MCF 10A (cell line): ENCODE measurements around the gene PAX2. TPM values are rescaled to one million over a fixed set of nuclear protein-coding genes. Genes with fewer than 3 reads are reported as not detected.

Experiments
- BruUV-seq: library from RNA; stranded (reverse); fragments of 400-500 nt; replicated peaks from 2 replicates; lab custom pipeline; 2021; lab: Mats Ljungman, UMichigan
- CTCF ChIA-PET: fragments of 300-600 bp; sonication (Branson Sonifier 250); formaldehyde crosslinking; extraction: SDS; loops from one replicate; lab custom pipeline; 2021; ENCODE audit warnings: antibody characterized with exemption, inconsistent platforms; lab: Yijun Ruan, JAX
- POLR2A ChIA-PET: fragments of 300-600, 350-650 bp; sonication (Branson Sonifier 250); formaldehyde crosslinking; extraction: SDS; loops from one replicate; lab custom pipeline; 2020; ENCODE audit warnings: antibody characterized with exemption, inconsistent platforms; lab: Yijun Ruan, JAX
- DNase-seq: peaks from one replicate; pipeline ENCODE4 v3.0.0-alpha.2; 2018; ENCODE audit not compliant: unreplicated experiment
- H3K27ac Mint-ChIP-seq: one replicate; pipeline ENCODE4 v1.8.0; 2022; ENCODE audit warnings: mild to moderate bottlenecking, low read depth, mixed read lengths; ENCODE audit not compliant: unreplicated experiment
- H3K27me3 Mint-ChIP-seq: one replicate; pipeline ENCODE4 v1.8.0; 2022; ENCODE audit warnings: mixed read lengths; ENCODE audit not compliant: insufficient read depth, unreplicated experiment
- H3K36me3 Mint-ChIP-seq: one replicate; pipeline ENCODE4 v1.8.0; 2022; ENCODE audit warnings: mild to moderate bottlenecking, moderate library complexity, mixed read lengths; ENCODE audit not compliant: insufficient read depth, unreplicated experiment
- H3K4me1 Mint-ChIP-seq: one replicate; pipeline ENCODE4 v1.8.0; 2022; ENCODE audit warnings: mixed read lengths; ENCODE audit not compliant: insufficient read depth, unreplicated experiment
- H3K4me3 Mint-ChIP-seq: one replicate; pipeline ENCODE4 v1.8.0; 2022; ENCODE audit warnings: mild to moderate bottlenecking, moderate library complexity, mixed read lengths; ENCODE audit not compliant: unreplicated experiment
- H3K9me3 Mint-ChIP-seq: one replicate; pipeline ENCODE4 v1.8.0; 2022; ENCODE audit warnings: mixed read lengths; ENCODE audit not compliant: unreplicated experiment
- intact Hi-C: fragments of 100-400 bp; cut with micrococcal nuclease; formaldehyde crosslinking; loops from 2 replicates; pipeline ENCODE4 v1.14.1; 2022
- total RNA-seq: library from RNA; stranded (reverse); gene quantifications from 2 replicates; pipeline ENCODE4 v1.2.3, GENCODE V29; 2022
- TF ChIP-seq, protein P1 (sequence below): fragments of 200-600 bp; IDR thresholded peaks from one replicate; pipeline ENCODE4 v1.8.0; 2022; ENCODE audit warnings: antibody characterized with exemption, mild to moderate bottlenecking; ENCODE audit not compliant: unreplicated experiment

The PAX2 gene
- total RNA-seq, 1 experiment from 2014 or later = not detected

DNA sequence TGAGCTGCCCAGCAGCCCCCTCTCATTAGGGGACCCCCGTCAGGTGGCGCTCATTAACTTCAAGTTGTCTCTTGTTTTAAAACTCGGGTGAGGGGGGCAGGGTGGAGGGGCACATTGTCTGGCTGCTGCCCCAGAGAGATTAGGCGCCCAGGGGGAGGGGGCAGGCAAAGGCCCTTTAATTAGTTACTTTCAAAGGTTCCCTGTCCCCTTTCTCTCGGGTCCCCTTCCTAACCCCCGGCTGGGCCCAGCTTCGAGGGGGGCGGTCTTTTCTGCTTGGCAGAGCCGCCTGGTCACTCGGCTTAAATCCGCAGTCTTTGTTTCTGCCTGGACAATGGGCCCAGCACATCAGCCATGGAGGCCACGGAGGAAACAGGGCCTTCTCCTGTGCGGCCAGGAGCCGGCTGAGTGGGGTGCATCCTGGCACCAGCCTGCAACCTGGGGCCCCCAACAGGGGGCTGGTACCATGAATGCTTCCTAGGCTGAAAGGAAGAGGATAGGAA is 128.5 kb downstream of the PAX2 start:
- intact Hi-C loops = loop anchor here (10.0 kb wide), 1 partner anchor 339 kb away; the partner anchor contains the start of gene HIF1AN
- H3K36me3 Mint-ChIP-seq = no peaks in the 10 kb centered on the region
- H3K4me1 Mint-ChIP-seq = peaks cover 7% of the 10 kb centered on the region
- POLR2A ChIA-PET = no interaction called here
- H3K27me3 Mint-ChIP-seq = no peaks in the 10 kb centered on the region
- no peaks in the 10 kb centered on the region for H3K9me3 Mint-ChIP-seq
- CTCF ChIA-PET = interaction anchor here (0.6 to 1.2 kb wide), 2 partner anchors 130 to 345 kb away, joined by 3 read pairs; no protein-coding TSS in a partner anchor
- DNase-seq = no peak
- TF ChIP-seq, protein P1, sequence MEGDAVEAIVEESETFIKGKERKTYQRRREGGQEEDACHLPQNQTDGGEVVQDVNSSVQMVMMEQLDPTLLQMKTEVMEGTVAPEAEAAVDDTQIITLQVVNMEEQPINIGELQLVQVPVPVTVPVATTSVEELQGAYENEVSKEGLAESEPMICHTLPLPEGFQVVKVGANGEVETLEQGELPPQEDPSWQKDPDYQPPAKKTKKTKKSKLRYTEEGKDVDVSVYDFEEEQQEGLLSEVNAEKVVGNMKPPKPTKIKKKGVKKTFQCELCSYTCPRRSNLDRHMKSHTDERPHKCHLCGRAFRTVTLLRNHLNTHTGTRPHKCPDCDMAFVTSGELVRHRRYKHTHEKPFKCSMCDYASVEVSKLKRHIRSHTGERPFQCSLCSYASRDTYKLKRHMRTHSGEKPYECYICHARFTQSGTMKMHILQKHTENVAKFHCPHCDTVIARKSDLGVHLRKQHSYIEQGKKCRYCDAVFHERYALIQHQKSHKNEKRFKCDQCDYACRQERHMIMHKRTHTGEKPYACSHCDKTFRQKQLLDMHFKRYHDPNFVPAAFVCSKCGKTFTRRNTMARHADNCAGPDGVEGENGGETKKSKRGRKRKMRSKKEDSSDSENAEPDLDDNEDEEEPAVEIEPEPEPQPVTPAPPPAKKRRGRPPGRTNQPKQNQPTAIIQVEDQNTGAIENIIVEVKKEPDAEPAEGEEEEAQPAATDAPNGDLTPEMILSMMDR = no peak
- no peak overlapping the region for H3K4me3 Mint-ChIP-seq
- no TSS peak for BruUV-seq
- no peak overlapping the region for H3K27ac Mint-ChIP-seq

DNA sequence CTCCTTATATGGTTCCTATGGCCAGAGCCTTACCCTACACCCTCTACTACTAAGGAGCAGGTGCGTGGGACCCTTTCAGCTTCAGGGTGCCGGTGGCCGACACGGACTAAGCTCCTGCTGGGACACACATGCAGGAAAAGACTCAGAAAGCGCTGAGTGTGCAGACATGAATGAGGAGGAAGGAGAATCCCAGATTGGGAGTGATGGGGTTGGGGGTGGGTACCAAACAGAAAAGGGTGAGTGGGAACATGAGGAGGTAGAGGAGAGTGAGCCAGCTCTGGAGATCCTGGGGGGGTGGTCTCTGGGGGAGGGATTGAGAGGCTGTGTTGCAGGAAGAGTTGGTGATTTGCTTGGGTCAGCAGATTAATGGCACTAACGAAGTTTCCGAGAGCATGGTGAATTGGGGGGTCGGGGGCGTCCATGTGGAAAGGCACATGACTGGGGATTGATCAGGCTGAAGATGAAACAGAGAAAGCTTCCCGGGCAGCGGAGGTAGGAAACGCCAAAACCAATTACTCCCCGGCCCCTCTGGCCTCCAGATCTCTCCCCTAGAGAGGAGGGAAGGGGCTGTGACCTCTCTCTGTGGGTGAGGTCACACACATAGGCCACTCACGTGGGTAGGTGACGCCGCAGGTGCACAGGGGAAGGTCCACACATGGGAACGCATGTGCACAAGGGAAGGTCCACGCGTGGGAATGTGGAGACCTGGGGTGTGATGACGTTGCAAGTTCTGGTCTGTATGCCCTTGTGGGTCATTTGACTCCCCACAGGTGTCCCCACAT is 129.5 kb downstream of the PAX2 start:
- intact Hi-C loops = loop anchor here (5.0 to 10.0 kb wide), 2 partner anchors 133 to 340 kb away; partner anchors contain the start of gene HIF1AN
- BruUV-seq = no TSS peak
- Mint-ChIP-seq H3K9me3 (no peaks in the 10 kb centered on the region), H3K4me3 (no peak overlapping the region), H3K36me3 (no peaks in the 10 kb centered on the region), H3K4me1 (peaks cover 7% of the 10 kb centered on the region), H3K27me3 (no peaks in the 10 kb centered on the region), H3K27ac (no peak overlapping the region)
- DNase-seq = no peak
- ChIA-PET POLR2A (interaction anchor here (0.6 to 0.7 kb wide), 2 partner anchors 214 to 246 kb away, joined by 3 read pairs; no protein-coding TSS in a partner anchor), CTCF (interaction anchor here (0.7 to 1.2 kb wide), 2 partner anchors 131 to 182 kb away, joined by 3 read pairs; no protein-coding TSS in a partner anchor)
- TF ChIP-seq, protein P1 = no peak

DNA sequence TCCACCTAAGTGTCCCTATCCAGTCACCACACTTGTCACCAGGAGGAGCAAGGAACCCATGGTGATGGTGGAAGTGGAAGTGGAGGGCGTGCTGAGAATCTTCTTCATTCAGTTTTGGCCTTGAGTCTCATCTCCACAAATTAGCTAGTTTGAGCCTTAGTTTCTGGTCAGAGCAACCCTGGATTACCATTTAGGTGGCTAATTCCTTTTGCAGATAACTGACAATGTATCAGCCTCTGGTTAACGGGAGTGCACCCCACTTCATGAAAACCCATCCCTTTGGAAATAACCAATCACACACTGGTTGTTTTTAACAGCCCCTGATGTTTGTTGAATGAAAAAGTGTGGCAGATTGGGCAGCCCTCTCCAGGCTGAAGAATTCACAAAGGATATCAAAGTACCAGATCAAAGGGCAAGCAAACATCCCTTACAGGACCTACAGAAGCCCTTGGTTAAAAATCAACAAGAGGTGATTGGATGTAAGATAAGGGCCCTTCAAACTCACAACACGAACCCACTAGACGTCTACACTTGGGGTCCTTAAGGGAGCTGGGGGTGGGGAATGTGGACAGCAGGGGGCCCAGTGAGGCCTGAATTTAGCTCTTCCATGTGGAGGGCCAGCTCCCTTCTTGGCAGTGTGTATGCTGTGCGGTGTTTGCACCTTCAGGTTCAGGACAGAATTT is 130.2 kb downstream of the PAX2 start:
- ChIA-PET POLR2A (no interaction called here), CTCF (interaction anchor here (0.6 to 4.7 kb wide), 3 partner anchors 170 to 443 kb away, joined by 4 to 40 read pairs (median 5); no protein-coding TSS in a partner anchor)
- DNase-seq = no peak
- H3K27ac Mint-ChIP-seq = no peak overlapping the region
- no peaks in the 10 kb centered on the region for H3K9me3 Mint-ChIP-seq
- no peak overlapping the region for H3K4me3 Mint-ChIP-seq
- peaks cover 7% of the 10 kb centered on the region for H3K4me1 Mint-ChIP-seq
- no peaks in the 10 kb centered on the region for H3K36me3 Mint-ChIP-seq
- TF ChIP-seq, protein P1 = no peak
- H3K27me3 Mint-ChIP-seq = no peaks in the 10 kb centered on the region
- intact Hi-C loops = loop anchor here (5.0 to 10.0 kb wide), 2 partner anchors 133 to 341 kb away; partner anchors contain the start of gene HIF1AN
- no TSS peak for BruUV-seq
